Activated T-helper 1 cell treated with anti-CD3 and anti-CD28 coated beads, Interleukin-12 subunit alpha, Interleukin-12 subunit beta, Interleukin-2, Interleukin-4 antibody, amounts not matched to agents 30 ng/mL and 10 ng/mL and 1 ng/mL, durations not matched to agents 14 hours and 24 hours and 36 hours (primary cell): ENCODE measurements around the gene NECTIN1. TPM values are rescaled to one million over a fixed set of nuclear protein-coding genes. Genes with fewer than 3 reads are reported as not detected.

Experiments
- DNase-seq: peaks from one replicate; pipeline ENCODE4 v3.0.0; 2021; ENCODE audit warnings: low spot score
- H3K27ac Mint-ChIP-seq: one replicate; pipeline ENCODE4 v1.8.0; 2021; ENCODE audit warnings: mild to moderate bottlenecking, mixed read lengths
- H3K27me3 Mint-ChIP-seq: one replicate; pipeline ENCODE4 v1.8.0; 2022; ENCODE audit warnings: mild to moderate bottlenecking, moderate library complexity, mixed read lengths; ENCODE audit not compliant: insufficient read depth
- H3K36me3 Mint-ChIP-seq: one replicate; pipeline ENCODE4 v1.8.0; 2021; ENCODE audit warnings: low read depth, mixed read lengths
- H3K4me1 Mint-ChIP-seq: one replicate; pipeline ENCODE4 v1.8.0; 2021; ENCODE audit warnings: low read depth, mixed read lengths
- H3K4me3 Mint-ChIP-seq: one replicate; pipeline ENCODE4 v1.8.0; 2021; ENCODE audit warnings: mild to moderate bottlenecking, moderate library complexity, mixed read lengths
- H3K9me3 Mint-ChIP-seq: one replicate; pipeline ENCODE4 v1.8.0; 2021; ENCODE audit warnings: mixed read lengths
- intact Hi-C: fragments of 100-400 bp; cut with micrococcal nuclease; formaldehyde crosslinking; loops from one replicate; pipeline ENCODE4 v1.15.1; 2024
- total RNA-seq: library from RNA; stranded (reverse); gene quantifications from 2 replicates; pipeline ENCODE4 v1.2.3, GENCODE V29; 2022

NECTIN1 gene
- total RNA-seq, 1 donor from 2014 or later, result 4.5 TPM

- no peaks in the 10 kb centered on the region for H3K4me1 Mint-ChIP-seq
- H3K27ac Mint-ChIP-seq, result no peak overlapping the region
- intact Hi-C loops, result loop anchor here (10.0 kb wide), 1 partner anchor 359 kb away; no protein-coding TSS in a partner anchor
- no peaks in the 10 kb centered on the region for H3K36me3 Mint-ChIP-seq
- H3K9me3 Mint-ChIP-seq, result no peaks in the 10 kb centered on the region
- no peak overlapping the region for H3K4me3 Mint-ChIP-seq
- peaks cover 36% of the 10 kb centered on the region for H3K27me3 Mint-ChIP-seq
- DNase-seq, result no peak
Observed at GRCh38 chr11:119723243-119723951, 5.6 kb downstream of the NECTIN1 start.

GRCh38 chr11:119722281-119722794 is 6.7 kb downstream of the NECTIN1 start:
- H3K9me3 Mint-ChIP-seq, result no peaks in the 10 kb centered on the region
- H3K27ac Mint-ChIP-seq, result no peak overlapping the region
- no peak overlapping the region for H3K4me3 Mint-ChIP-seq
- no peaks in the 10 kb centered on the region for H3K4me1 Mint-ChIP-seq
- peaks cover 30% of the 10 kb centered on the region for H3K27me3 Mint-ChIP-seq
- intact Hi-C loops, result loop anchor here (10.0 kb wide), 1 partner anchor 358 kb away; no protein-coding TSS in a partner anchor
- H3K36me3 Mint-ChIP-seq, result no peaks in the 10 kb centered on the region
- no peak for DNase-seq

- Mint-ChIP-seq H3K36me3 (no peaks in the 10 kb centered on the region), H3K27me3 (peaks cover 21% of the 10 kb centered on the region), H3K4me1 (no peaks in the 10 kb centered on the region), H3K4me3 (no peak overlapping the region), H3K27ac (no peak overlapping the region), H3K9me3 (no peaks in the 10 kb centered on the region)
- no peak for DNase-seq
- intact Hi-C loops, result loop anchor here (10.0 kb wide), 1 partner anchor 357 kb away; no protein-coding TSS in a partner anchor
Observed at GRCh38 chr11:119721129-119722120, 7.6 kb downstream of the NECTIN1 start.

DNA sequence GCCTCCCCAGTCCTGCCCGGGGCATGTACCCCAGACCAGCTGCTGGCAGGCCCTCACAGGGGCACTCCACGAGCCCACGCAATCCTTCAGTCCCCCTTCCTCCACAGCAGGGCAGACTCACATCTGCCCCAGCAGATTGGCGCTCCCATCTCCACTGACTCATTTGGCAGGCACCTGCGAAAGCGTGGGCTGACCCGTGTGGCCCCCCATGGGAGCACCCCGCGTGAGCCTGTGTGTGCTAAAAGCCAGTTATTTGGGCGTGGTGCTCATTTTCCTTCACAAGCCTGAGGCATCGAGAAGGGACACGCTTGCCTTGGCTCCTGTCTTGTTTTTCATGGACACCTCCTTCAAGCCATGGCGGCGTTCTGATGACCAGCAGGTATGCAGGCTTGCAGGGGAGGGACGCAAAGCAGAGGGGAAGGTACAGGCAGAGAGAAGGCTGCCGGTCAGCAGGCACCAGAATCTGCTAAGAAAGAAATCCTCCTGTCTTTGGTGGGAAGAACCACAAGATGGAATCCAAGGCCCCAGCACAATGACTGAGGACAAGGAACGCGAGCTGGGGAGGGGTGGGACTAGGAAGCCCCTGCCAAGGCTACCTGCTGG is 8.6 kb downstream of the NECTIN1 start:
- no peak overlapping the region for H3K27ac Mint-ChIP-seq
- peaks cover 11% of the 10 kb centered on the region for H3K27me3 Mint-ChIP-seq
- no peaks in the 10 kb centered on the region for H3K36me3 Mint-ChIP-seq
- H3K4me1 Mint-ChIP-seq, result no peaks in the 10 kb centered on the region
- intact Hi-C loops, result loop anchor here (10.0 kb wide), 1 partner anchor 356 kb away; no protein-coding TSS in a partner anchor
- H3K9me3 Mint-ChIP-seq, result no peaks in the 10 kb centered on the region
- DNase-seq, result no peak
- H3K4me3 Mint-ChIP-seq, result no peak overlapping the region

GRCh38 chr11:119717839-119718534 is 11.0 kb downstream of the NECTIN1 start:
- H3K36me3 Mint-ChIP-seq, result no peaks in the 10 kb centered on the region
- H3K4me3 Mint-ChIP-seq, result no peak overlapping the region
- intact Hi-C loops, result no loop called here
- no peaks in the 10 kb centered on the region for H3K9me3 Mint-ChIP-seq
- no peaks in the 10 kb centered on the region for H3K4me1 Mint-ChIP-seq
- no peaks in the 10 kb centered on the region for H3K27me3 Mint-ChIP-seq
- no peak for DNase-seq
- H3K27ac Mint-ChIP-seq, result no peak overlapping the region

DNA sequence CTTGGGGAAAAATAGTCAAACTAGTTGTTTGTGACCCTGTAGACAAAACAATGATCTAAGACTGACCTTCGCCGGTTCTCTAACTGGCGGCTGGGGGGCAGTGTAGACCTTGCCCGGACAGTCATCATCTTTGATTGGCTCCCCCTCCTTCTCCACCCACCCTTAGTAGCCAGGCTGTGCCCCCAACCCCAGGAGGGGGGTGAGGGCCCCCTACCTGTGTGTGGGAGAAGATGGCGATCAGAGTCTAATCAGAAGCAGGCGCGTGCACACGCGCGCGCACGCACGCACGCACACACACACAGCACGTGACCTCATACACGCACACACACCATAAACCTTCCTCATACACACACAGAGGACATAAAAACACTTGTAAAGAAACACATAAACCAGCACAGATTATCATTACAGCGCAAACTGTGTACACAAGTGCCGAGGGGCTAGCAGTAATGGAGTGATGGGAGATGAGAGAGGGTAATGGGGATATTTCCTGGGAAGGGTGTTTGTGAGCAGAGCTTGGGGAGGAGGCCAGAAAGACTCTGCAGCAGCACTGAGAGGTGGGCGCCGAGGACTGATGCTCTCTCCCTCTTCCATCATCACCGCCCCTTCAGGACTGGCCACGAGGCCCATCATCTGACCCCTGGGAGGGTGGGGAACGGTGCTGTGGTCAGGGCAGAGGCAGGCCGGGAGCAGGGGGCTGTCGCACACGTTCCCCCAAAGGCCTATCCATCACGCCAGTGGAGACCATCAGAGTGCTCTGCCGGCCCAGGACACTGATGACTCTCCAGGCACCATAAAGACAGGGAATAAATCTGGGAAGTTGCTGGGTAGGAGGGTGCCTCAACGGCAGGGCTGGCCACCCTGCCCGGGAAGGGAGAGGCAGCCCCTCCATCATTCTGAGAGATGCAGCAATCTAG is 12.2 kb downstream of the NECTIN1 start:
- no peaks in the 10 kb centered on the region for H3K27me3 Mint-ChIP-seq
- H3K27ac Mint-ChIP-seq, result no peak overlapping the region
- H3K9me3 Mint-ChIP-seq, result no peaks in the 10 kb centered on the region
- no peaks in the 10 kb centered on the region for H3K4me1 Mint-ChIP-seq
- H3K4me3 Mint-ChIP-seq, result no peak overlapping the region
- intact Hi-C loops, result no loop called here
- no peak for DNase-seq
- H3K36me3 Mint-ChIP-seq, result no peaks in the 10 kb centered on the region

DNA sequence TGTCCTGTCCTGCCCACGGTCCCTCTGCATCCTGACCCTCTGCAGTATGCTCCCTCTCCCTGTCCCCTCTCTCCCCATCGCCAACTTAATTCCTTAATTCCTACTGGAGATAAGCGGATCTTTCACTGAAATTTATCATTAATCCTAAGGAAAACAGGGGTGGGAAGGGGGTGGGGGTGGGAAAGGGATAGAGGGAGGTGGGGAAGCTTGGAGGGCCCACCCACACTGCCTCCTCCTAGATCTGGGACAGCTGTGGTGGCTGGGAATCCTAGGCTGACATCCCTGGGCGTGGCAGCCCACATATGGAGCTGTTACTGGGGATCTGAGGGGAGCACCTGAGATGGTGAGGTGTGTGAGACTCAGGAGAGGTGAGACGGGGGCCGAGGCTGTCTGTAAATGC is 14.4 kb downstream of the NECTIN1 start:
- H3K36me3 Mint-ChIP-seq, result no peaks in the 10 kb centered on the region
- H3K27ac Mint-ChIP-seq, result no peak overlapping the region

GRCh38 chr11:119714189-119714588 is 14.8 kb downstream of the NECTIN1 start:
- intact Hi-C loops, result no loop called here
- no peak overlapping the region for H3K4me3 Mint-ChIP-seq
- H3K4me1 Mint-ChIP-seq, result no peaks in the 10 kb centered on the region
- no peak for DNase-seq
- H3K27ac Mint-ChIP-seq, result no peak overlapping the region
- H3K9me3 Mint-ChIP-seq, result no peaks in the 10 kb centered on the region
- H3K27me3 Mint-ChIP-seq, result peaks cover 12% of the 10 kb centered on the region
- no peaks in the 10 kb centered on the region for H3K36me3 Mint-ChIP-seq

More for the DNA sequence above, 14.4 kb downstream of the NECTIN1 start:
- H3K4me1 Mint-ChIP-seq, result no peaks in the 10 kb centered on the region
- H3K4me3 Mint-ChIP-seq, result no peak overlapping the region
- peaks cover 11% of the 10 kb centered on the region for H3K27me3 Mint-ChIP-seq
- intact Hi-C loops, result no loop called here
- DNase-seq, result no peak
- H3K9me3 Mint-ChIP-seq, result no peaks in the 10 kb centered on the region

GRCh38 chr11:119713359-119714040 is 15.5 kb downstream of the NECTIN1 start:
- DNase-seq, result no peak
- Mint-ChIP-seq H3K36me3 (no peaks in the 10 kb centered on the region), H3K4me1 (no peaks in the 10 kb centered on the region), H3K27ac (no peak overlapping the region), H3K27me3 (peaks cover 16% of the 10 kb centered on the region), H3K4me3 (no peak overlapping the region), H3K9me3 (no peaks in the 10 kb centered on the region)
- intact Hi-C loops, result no loop called here

GRCh38 chr11:119712459-119713358 is 16.3 kb downstream of the NECTIN1 start:
- intact Hi-C loops, result no loop called here
- no peak for DNase-seq
- no peaks in the 10 kb centered on the region for H3K9me3 Mint-ChIP-seq
- H3K4me3 Mint-ChIP-seq, result no peak overlapping the region
- H3K36me3 Mint-ChIP-seq, result no peaks in the 10 kb centered on the region
- peaks cover 24% of the 10 kb centered on the region for H3K27me3 Mint-ChIP-seq
- H3K27ac Mint-ChIP-seq, result no peak overlapping the region
- H3K4me1 Mint-ChIP-seq, result no peaks in the 10 kb centered on the region
